ENCODE measurements around the gene AFP.
"Not testable (repeated sequence)": the region's sequence is repeated elsewhere in the genome, so short reads cannot be mapped to it uniquely, and the experiment has no call there.

AFP gene

DNA sequence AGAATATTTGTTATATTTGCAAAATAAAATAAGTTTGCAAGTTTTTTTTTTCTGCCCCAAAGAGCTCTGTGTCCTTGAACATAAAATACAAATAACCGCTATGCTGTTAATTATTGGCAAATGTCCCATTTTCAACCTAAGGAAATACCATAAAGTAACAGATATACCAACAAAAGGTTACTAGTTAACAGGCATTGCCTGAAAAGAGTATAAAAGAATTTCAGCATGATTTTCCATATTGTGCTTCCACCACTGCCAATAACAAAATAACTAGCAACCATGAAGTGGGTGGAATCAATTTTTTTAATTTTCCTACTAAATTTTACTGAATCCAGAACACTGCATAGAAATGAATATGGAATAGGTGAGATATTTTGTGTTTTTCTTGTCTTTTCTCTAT lies at the start of gene AFP:
AFP (plus strand) TSS at position 238 of the 400 bp plus-strand sequence; CDS start at position 280, 42 bp downstream.
- DNase-seq (ENCODE audit: low read depth in 2 of 2, low spot score in 1 of 2), result no peak

DNA sequence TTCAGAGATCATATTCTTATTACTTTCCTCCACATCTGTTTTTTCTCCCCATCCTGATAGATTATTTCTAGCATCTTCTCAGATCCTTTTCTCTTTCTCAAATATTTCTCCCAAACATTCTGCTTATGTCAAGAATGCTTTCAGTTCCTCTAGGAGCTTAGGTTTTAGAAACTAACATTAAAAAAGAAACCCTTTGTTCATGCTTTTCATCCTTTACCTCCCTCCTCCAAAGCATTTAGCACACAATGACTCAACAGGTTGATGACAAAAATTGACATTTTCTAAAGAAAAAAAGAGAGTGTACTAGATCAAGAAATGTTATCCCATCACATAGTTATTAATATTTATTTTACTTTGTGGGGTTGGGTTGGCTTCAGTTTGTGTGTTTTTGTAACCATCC lies 48.5 kb upstream of the AFP start:
- DNase-seq (ENCODE audit: low read depth in 2 of 2, low spot score in 1 of 2), result no peak

DNA sequence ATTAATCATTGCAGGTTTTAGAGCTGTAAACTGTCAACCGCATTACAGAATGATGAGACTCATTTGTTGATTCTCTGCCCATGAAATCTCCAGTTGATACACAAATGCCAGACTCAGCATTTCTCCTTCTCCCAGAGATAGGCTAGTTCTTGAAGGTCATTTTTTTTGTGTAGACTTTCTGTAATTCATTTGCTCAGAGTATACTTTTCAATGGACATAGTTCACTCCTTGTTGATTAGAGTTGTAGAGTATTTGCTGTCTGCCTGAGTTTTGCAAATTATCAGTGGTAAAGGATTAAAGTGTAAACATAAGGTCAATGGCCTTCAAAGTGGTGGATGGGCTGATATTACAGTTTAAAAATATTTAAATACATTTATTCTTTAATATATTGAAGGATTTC lies 47.1 kb upstream of the AFP start:
- no peak for DNase-seq (ENCODE audit: low read depth in 2 of 2, low spot score in 1 of 2)

DNA sequence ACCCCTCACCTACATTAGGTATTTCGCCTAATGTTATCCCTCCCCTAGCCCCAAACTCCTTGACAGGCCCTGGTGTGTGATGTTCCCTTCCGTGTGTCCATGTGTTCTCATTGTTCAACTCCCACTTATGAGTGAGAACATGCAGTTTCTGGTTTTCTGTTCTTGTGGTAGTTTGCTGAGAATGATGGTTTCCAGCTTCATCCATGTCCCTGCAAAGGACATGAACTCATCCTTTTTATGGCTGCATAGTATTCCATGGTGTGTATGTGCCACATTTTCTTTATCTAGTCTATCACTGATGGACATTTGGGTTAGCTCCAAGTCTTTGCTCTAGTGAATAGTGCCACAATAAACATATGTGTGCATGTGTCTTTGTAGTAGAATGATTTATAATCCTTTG lies 46.4 kb upstream of the AFP start:
- DNase-seq (ENCODE audit: low read depth in 2 of 2, low spot score in 1 of 2), result not testable (repeated sequence)

DNA sequence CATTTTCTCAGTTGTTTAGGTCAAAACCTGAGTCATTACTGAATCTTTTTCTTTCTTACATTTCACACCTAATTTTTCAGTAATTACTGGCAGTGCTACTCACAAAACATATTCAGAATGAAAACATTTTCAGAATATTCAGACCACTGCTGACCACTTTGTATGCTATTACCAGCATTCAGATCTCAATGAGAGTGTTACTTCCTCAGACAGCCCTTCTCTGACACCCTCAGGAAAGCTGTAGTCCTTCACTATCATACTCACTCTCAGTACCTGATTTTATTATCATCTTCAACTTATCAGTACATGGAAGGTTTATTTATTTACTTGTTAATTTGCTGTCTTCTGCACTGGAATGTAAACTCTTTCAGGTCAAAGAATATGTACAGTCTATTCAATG lies 44.2 kb upstream of the AFP start:
- no peak for DNase-seq (ENCODE audit: low read depth in 2 of 2, low spot score in 1 of 2)

DNA sequence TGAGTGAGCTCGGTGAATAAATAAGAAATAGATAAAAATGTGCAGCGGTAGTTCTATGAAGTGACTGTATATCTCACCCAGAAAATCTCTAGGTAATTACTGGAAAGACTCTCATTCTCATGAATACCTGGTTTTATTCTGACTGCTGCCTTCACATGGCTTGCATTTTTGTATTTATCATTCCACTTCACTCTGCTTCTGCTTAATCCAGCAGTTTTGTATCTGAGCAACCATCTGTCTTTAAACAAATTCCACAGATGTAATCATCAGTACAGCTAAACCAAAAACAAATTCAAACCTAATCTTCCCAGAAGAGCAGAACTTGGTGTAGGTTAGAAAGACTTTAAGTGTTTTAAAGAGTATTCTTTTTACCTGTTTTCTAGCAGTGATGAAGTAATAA lies 43.1 kb upstream of the AFP start:
- no peak for DNase-seq (ENCODE audit: low read depth in 2 of 2, low spot score in 1 of 2)

DNA sequence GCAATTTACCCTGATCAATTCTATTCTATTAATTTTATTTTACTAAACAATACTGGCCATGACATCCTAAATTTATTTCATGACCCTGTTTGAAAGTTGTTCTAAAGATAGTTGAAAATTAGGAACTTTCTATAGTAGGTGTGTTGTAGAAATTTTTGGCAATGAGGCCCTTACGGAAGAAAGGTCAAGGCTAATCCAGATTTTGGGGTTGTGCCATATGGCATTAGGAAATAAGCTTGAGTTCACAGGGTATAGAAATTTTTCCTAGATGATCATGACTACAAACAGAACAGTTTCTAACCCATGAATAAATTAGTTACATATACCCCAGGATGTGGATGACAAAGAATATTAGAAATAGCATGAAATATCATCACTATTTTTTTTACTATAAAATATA lies 39.7 kb upstream of the AFP start:
- DNase-seq (ENCODE audit: low read depth in 2 of 2, low spot score in 1 of 2), result no peak

DNA sequence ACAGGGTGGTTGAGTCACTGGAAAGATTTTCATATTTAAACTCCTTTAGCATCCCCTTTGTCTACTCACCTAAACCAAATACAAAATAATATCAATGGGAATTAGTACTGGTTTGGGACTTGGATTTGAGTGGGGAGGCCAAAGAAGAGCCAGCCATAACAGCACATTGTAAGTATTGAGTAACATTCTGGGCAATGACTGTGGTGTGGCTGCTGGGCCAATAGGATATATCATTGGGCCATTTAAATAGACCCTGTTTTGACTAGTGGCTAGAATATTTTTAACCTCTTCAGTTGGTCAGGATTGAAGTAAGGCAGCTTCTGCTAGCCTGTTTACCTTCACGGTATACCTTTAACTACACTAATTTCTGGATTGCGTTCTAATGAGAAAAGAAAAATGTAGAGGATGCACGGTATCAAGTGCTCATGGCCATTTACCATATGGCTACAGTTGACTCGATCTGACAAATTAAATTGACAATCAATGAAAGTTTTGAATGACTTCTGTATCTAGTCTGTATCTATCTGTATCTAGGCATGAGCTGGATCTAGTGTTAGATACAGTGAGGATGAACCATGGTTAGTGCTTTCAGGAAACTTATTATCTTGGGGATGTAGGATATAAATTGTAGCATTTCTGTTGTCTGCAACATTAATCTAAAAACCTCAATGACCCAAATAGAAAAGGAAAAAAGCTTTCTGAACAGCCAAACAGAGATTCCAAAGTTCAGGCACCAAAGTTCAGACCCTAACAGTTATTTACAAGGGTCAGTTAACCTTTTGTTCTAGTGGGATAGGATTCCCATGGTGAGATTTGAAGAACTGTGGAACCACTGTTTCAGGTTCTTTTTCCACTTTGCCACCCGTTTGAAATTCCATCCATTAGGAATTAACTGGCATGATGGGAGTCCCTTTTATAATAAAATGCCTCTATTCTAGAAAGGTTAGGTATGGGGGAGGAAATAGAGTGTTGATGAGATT lies 38.7 kb upstream of the AFP start:
- DNase-seq (ENCODE audit: low read depth in 2 of 2, low spot score in 1 of 2), result no peak

DNA sequence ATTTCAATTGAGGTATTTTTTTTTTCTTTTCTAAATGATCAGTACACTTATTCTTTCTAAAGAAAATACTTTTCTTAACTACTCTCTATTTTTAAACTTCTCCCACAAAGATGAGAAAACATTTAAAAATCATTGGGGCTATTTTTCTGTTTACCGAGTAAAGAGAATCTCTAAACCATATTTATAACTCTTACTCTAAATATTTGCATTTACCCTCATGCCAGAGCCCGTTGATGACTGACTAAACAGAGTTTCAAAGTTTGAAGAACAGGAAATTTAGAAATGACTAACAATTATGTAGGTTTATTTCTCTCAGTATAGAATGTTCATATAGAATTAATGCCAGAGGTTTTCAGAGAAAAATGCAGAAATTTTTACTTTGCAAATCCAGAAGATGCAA lies 34.6 kb upstream of the AFP start:
- DNase-seq (ENCODE audit: low read depth in 2 of 2, low spot score in 1 of 2), result no peak

DNA sequence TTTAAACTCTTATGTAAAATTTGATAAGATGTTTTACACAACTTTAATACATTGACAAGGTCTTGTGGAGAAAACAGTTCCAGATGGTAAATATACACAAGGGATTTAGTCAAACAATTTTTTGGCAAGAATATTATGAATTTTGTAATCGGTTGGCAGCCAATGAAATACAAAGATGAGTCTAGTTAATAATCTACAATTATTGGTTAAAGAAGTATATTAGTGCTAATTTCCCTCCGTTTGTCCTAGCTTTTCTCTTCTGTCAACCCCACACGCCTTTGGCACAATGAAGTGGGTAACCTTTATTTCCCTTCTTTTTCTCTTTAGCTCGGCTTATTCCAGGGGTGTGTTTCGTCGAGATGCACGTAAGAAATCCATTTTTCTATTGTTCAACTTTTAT lies 32.0 kb upstream of the AFP start, which contains the start of gene ALB:
ALB (plus strand) TSS at position 246 of the 400 bp plus-strand sequence; CDS start at position 287, 41 bp downstream.
- DNase-seq (ENCODE audit: low read depth in 2 of 2, low spot score in 1 of 2), result no peak

DNA sequence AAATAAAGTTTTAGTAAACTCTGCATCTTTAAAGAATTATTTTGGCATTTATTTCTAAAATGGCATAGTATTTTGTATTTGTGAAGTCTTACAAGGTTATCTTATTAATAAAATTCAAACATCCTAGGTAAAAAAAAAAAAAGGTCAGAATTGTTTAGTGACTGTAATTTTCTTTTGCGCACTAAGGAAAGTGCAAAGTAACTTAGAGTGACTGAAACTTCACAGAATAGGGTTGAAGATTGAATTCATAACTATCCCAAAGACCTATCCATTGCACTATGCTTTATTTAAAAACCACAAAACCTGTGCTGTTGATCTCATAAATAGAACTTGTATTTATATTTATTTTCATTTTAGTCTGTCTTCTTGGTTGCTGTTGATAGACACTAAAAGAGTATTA lies 31.6 kb upstream of the AFP start:
- no peak for DNase-seq (ENCODE audit: low read depth in 2 of 2, low spot score in 1 of 2)

DNA sequence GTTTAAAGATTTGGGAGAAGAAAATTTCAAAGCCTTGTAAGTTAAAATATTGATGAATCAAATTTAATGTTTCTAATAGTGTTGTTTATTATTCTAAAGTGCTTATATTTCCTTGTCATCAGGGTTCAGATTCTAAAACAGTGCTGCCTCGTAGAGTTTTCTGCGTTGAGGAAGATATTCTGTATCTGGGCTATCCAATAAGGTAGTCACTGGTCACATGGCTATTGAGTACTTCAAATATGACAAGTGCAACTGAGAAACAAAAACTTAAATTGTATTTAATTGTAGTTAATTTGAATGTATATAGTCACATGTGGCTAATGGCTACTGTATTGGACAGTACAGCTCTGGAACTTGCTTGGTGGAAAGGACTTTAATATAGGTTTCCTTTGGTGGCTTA lies 30.9 kb upstream of the AFP start:
- no peak for DNase-seq (ENCODE audit: low read depth in 2 of 2, low spot score in 1 of 2)

DNA sequence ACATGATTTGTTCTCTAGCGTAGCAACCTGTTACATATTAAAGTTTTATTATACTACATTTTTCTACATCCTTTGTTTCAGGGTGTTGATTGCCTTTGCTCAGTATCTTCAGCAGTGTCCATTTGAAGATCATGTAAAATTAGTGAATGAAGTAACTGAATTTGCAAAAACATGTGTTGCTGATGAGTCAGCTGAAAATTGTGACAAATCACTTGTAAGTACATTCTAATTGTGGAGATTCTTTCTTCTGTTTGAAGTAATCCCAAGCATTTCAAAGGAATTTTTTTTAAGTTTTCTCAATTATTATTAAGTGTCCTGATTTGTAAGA lies 29.5 kb upstream of the AFP start:
- no peak for DNase-seq (ENCODE audit: low read depth in 2 of 2, low spot score in 1 of 2)

DNA sequence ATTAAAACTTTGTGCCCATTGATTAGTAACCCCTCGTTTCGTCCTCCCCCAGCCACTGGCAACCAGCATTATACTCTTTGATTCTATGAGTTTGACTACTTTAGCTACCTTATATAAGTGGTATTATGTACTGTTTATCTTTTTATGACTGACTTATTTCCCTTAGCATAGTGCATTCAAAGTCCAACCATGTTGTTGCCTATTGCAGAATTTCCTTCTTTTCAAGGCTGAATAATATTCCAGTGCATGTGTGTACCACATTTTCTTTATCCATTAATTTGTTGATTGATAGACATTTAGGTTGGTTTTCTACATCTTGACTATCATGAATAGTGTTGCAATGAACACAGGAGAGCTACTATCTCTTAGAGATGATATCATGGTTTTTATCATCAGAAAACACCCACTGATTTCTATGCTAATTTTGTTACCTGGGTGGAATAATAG lies 28.8 kb upstream of the AFP start:
- DNase-seq (ENCODE audit: low read depth in 2 of 2, low spot score in 1 of 2), result no peak

DNA sequence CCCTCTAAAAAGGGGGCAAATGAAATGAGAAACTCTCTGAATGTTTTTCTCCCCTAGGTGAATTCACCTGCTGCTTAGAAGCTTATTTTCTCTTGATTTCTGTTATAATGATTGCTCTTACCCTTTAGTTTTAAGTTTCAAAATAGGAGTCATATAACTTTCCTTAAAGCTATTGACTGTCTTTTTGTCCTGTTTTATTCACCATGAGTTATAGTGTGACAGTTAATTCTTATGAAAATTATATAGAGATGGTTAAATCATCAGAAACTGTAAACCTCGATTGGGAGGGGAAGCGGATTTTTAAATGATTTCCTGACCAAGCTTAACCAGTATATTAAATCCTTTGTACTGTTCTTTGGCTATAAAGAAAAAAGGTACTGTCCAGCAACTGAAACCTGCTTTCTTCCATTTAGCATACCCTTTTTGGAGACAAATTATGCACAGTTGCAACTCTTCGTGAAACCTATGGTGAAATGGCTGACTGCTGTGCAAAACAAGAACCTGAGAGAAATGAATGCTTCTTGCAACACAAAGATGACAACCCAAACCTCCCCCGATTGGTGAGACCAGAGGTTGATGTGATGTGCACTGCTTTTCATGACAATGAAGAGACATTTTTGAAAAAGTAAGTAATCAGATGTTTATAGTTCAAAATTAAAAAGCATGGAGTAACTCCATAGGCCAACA lies 27.7 kb upstream of the AFP start:
- no peak for DNase-seq (ENCODE audit: low read depth in 2 of 2, low spot score in 1 of 2)

DNA sequence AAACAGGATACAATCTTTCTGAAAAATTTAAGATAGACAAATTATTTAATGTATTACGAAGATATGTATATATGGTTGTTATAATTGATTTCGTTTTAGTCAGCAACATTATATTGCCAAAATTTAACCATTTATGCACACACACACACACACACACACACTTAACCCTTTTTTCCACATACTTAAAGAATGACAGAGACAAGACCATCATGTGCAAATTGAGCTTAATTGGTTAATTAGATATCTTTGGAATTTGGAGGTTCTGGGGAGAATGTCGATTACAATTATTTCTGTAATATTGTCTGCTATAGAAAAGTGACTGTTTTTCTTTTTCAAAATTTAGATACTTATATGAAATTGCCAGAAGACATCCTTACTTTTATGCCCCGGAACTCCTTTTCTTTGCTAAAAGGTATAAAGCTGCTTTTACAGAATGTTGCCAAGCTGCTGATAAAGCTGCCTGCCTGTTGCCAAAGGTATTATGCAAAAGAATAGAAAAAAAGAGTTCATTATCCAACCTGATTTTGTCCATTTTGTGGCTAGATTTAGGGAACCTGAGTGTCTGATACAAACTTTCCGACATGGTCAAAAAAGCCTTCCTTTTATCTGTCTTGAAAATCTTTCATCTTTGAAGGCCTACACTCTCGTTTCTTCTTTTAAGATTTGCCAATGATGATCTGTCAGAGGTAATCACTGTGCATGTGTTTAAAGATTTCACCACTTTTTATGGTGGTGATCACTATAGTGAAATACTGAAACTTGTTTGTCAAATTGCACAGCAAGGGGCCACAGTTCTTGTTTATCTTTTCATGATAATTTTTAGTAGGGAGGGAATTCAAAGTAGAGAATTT lies 26.8 kb upstream of the AFP start:
- no peak for DNase-seq (ENCODE audit: low read depth in 2 of 2, low spot score in 1 of 2)

DNA sequence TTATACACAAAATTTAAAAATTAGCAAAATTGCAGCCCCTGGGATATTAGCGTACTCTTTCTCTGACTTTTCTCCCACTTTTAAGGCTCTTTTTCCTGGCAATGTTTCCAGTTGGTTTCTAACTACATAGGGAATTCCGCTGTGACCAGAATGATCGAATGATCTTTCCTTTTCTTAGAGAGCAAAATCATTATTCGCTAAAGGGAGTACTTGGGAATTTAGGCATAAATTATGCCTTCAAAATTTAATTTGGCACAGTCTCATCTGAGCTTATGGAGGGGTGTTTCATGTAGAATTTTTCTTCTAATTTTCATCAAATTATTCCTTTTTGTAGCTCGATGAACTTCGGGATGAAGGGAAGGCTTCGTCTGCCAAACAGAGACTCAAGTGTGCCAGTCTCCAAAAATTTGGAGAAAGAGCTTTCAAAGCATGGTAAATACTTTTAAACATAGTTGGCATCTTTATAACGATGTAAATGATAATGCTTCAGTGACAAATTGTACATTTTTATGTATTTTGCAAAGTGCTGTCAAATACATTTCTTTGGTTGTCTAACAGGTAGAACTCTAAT lies 26.0 kb upstream of the AFP start:
- no peak for DNase-seq (ENCODE audit: low read depth in 2 of 2, low spot score in 1 of 2)

DNA sequence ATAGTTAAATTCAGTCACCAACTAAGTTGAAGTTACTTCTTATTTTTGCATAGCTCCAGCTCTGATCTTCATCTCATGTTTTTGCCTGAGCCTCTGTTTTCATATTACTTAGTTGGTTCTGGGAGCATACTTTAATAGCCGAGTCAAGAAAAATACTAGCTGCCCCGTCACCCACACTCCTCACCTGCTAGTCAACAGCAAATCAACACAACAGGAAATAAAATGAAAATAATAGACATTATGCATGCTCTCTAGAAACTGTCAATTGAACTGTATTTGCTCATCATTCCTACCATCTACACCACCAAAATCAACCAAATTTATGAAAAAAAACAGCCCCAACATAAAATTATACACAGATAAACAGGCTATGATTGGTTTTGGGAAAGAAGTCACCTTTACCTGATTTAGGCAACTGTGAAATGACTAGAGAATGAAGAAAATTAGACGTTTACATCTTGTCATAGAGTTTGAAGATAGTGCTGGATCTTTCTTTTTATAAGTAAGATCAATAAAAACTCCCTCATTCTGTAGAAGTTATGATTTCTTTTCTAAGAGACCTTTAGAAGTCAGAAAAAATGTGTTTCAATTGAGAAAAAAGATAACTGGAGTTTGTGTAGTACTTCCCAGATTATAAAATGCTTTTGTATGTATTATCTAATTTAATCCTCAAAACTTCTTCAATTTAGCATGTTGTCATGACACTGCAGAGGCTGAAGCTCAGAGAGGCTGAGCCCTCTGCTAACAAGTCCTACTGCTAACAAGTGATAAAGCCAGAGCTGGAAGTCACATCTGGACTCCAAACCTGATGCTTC lies 24.9 kb upstream of the AFP start:
- DNase-seq (ENCODE audit: low read depth in 2 of 2, low spot score in 1 of 2), result no peak

DNA sequence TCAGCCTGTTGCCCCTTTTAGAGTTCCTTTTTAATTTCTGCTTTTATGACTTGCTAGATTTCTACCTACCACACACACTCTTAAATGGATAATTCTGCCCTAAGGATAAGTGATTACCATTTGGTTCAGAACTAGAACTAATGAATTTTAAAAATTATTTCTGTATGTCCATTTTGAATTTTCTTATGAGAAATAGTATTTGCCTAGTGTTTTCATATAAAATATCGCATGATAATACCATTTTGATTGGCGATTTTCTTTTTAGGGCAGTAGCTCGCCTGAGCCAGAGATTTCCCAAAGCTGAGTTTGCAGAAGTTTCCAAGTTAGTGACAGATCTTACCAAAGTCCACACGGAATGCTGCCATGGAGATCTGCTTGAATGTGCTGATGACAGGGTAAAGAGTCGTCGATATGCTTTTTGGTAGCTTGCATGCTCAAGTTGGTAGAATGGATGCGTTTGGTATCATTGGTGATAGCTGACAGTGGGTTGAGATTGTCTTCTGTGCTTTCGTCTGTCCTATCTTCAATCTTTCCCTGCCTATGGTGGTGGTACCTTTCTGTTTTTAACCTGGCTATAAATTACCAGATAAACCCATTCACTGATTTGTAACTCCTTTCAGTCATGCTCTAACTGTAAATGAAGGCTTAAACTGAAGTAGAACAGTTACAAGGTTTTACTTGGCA lies 24.1 kb upstream of the AFP start:
- DNase-seq (ENCODE audit: low read depth in 2 of 2, low spot score in 1 of 2), result no peak

DNA sequence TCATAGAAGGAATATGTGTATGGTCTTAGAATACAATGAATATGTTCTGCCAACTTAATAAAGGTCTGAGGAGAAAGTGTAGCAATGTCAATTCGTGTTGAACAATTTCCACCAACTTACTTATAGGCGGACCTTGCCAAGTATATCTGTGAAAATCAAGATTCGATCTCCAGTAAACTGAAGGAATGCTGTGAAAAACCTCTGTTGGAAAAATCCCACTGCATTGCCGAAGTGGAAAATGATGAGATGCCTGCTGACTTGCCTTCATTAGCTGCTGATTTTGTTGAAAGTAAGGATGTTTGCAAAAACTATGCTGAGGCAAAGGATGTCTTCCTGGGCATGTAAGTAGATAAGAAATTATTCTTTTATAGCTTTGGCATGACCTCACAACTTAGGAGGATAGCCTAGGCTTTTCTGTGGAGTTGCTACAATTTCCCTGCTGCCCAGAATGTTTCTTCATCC lies 22.7 kb upstream of the AFP start:
- no peak for DNase-seq (ENCODE audit: low read depth in 2 of 2, low spot score in 1 of 2)
